Measurements from ENCODE around the gene ZC4H2.
A peak's percentile ranks its signal among the peaks of the same experiment; 100 is the strongest.

The ZC4H2 gene

DNA sequence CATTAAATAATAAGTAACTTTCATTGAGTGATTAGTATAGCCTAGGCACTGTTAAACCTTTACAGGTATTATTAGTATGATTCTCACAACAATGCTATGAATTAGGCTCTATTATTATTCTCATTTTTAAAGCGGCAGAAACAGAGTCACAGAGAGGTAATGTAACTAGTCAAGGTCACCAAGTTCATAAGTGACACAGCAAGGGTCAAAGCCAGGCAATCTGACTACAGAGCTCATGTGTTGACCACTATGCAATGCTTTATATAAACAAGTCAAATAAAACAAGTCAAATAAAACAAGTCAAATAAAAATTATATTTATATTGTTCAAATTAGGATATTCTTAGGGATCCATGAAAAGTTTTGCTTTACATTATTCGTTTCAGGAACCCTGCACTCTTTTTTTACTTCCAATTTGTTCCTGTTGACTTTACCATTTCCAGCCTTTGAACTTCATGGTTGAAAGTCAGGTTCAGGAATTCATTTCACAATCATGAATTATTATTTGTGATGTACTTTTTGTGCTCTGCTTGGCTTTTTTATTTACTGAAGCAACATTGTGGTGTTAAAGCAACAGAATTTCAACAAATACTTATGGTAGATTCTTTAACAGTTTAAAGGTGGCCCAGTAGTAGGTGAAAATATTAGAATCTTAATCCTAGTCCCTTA, 18.0 kb upstream of the ZC4H2 start:
- H3K27ac ChIP-seq = no peak overlapping the region
- no peak for DNase-seq
- intact Hi-C loops (cut with DNase I; ENCODE audit: low total_unique reads) = no loop called here
- no peaks in the 10 kb centered on the region for H3K4me1 ChIP-seq
- TF ChIP-seq, protein P1, sequence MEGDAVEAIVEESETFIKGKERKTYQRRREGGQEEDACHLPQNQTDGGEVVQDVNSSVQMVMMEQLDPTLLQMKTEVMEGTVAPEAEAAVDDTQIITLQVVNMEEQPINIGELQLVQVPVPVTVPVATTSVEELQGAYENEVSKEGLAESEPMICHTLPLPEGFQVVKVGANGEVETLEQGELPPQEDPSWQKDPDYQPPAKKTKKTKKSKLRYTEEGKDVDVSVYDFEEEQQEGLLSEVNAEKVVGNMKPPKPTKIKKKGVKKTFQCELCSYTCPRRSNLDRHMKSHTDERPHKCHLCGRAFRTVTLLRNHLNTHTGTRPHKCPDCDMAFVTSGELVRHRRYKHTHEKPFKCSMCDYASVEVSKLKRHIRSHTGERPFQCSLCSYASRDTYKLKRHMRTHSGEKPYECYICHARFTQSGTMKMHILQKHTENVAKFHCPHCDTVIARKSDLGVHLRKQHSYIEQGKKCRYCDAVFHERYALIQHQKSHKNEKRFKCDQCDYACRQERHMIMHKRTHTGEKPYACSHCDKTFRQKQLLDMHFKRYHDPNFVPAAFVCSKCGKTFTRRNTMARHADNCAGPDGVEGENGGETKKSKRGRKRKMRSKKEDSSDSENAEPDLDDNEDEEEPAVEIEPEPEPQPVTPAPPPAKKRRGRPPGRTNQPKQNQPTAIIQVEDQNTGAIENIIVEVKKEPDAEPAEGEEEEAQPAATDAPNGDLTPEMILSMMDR (IDR thresholded peaks at IDR 0.05) = no peak
- H3K4me3 ChIP-seq = no peak overlapping the region
- no peaks in the 10 kb centered on the region for H3K36me3 ChIP-seq
- H3K9me3 ChIP-seq = peaks cover 0 to 9% (median 7%) of the 10 kb centered on the region in 3 donors
- no peaks in the 10 kb centered on the region for H3K27me3 ChIP-seq

DNA sequence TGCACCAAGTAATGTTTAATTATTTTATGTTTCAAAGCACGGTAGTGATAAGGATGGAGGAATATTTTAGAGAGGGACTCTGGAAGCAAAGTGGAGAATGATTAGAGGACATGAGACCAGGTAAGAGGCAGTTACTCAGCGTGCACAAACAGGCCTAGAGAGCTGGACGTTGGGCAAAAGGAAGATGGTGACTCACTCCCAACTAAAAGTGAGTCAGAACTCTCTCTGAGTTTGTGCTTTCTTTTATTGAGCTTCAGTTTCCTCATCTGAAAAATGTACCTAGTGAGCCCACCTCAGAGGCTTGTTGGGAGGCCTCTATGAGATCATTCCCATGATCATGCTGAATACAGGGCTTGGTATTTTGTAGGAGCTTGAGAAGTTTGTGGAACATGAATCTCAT, 1.6 kb upstream of the ZC4H2 start:
- intact Hi-C loops (cut with DNase I; ENCODE audit: low total_unique reads) = no loop called here
- no peaks in the 10 kb centered on the region for H3K36me3 ChIP-seq
- H3K27me3 ChIP-seq = no peaks in the 10 kb centered on the region
- no peaks in the 10 kb centered on the region for H3K9me3 ChIP-seq
- no peak for DNase-seq
- H3K4me3 ChIP-seq = no peak overlapping the region
- TF ChIP-seq, protein P1 (IDR thresholded peaks at IDR 0.05) = no peak
- no peak overlapping the region for H3K27ac ChIP-seq
- peaks cover 0 to 4% (median 0%) of the 10 kb centered on the region in 4 donors for H3K4me1 ChIP-seq

DNA sequence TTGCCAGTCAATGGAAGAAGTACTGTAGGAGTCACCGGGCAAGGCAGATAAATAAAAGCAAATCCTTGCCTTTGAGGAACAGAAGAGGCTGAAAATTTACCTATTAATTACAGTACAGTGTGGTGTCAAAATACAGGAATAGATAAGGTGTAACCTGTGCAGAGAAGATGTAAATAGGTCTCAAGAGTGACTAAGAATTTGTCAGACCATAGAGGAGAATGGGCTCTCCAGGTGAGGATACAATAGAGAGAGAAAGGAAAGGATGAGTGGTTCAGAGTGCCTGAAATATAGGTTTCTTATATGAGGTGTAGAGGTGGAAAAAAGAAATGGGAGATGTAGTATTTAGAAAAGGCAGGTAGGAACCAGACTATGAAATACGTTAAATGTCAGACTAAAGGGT, 801 bp upstream of the ZC4H2 start:
- no peak for DNase-seq
- no peaks in the 10 kb centered on the region for H3K27me3 ChIP-seq
- H3K4me3 ChIP-seq = peak overlapping the region; percentile 59 to 61
- H3K27ac ChIP-seq = no peak overlapping the region
- peaks cover 0 to 4% (median 0%) of the 10 kb centered on the region in 4 donors for H3K4me1 ChIP-seq
- intact Hi-C loops (cut with DNase I; ENCODE audit: low total_unique reads) = no loop called here
- TF ChIP-seq, protein P1 (IDR thresholded peaks at IDR 0.05) = no peak
- H3K9me3 ChIP-seq = no peaks in the 10 kb centered on the region
- no peaks in the 10 kb centered on the region for H3K36me3 ChIP-seq

DNA sequence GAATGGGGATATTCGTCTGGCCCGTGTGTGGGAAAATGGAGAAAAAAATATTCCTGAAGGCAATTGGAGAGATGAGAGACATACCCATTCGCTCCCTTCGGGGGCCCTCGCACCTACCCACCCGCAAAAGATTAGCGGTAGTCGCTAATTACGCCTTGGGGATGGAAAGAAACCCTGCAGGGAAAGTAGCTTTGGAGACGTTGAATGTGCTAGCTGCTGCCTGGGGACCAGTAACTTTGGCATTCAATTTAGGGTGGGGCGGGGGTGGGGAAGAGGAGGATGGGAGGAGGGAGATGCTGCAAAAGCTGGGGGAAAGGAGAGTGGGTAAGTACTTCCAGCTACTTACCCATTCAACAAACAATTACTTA, 407 bp upstream of the ZC4H2 start:
- Histone ChIP-seq H3K4me3 (peak overlapping the region; percentile 59 to 61), H3K27ac (peak overlapping the region in 1 of 2 donors; percentile 50), H3K36me3 (no peaks in the 10 kb centered on the region), H3K4me1 (peaks cover 0 to 4% (median 0%) of the 10 kb centered on the region in 4 donors), H3K9me3 (no peaks in the 10 kb centered on the region), H3K27me3 (no peaks in the 10 kb centered on the region)
- DNase-seq = no peak
- intact Hi-C loops (cut with DNase I; ENCODE audit: low total_unique reads) = no loop called here
- TF ChIP-seq, protein P1 (IDR thresholded peaks at IDR 0.05) = no peak

DNA sequence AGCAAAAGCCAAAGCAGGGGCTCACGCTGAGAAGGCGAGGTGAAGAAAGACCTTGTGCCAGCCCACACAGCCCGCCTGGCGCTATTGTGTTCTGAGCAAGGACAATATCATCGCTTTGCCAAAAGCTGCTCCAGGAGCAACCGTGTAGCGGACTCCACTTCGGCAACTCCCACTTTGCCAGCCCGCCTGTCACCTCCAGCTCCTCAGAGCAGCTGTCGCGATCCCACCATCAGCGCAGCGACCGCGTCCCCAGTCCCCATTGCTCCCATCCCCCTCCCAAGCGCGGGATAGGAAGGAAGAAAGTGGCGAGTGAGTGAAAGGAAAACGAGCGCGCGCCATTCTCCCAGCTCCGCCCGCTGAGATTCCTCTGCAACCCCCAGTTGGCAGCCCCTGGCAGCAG, 759 bp downstream of the ZC4H2 start:
- Histone ChIP-seq H3K27ac (peak overlapping the region; percentile 33 to 50), H3K27me3 (no peaks in the 10 kb centered on the region), H3K4me1 (peaks cover 0 to 4% (median 0%) of the 10 kb centered on the region in 4 donors), H3K4me3 (peak overlapping the region; percentile 59 to 61), H3K36me3 (no peaks in the 10 kb centered on the region), H3K9me3 (no peaks in the 10 kb centered on the region)
- peak; percentile 19 to 57 for DNase-seq
- intact Hi-C loops (cut with DNase I; ENCODE audit: low total_unique reads) = no loop called here
- TF ChIP-seq, protein P1 (IDR thresholded peaks at IDR 0.05) = no peak

All from tibial artery (tissue), 4 donors.